Chondrocyte (in vitro differentiated cells): ENCODE results near the gene SFXN5. TPM values are rescaled to one million over a fixed set of nuclear protein-coding genes. Genes with fewer than 3 reads are reported as not detected.
A peak's percentile ranks its signal among the peaks of the same experiment; 100 is the strongest.

ENCODE experiments used
- DNase-seq: peaks from one replicate; pipeline ENCODE4 v3.0.0; 2021; ENCODE audit warnings: mixed read lengths, low spot score
- H3K27ac Mint-ChIP-seq: one replicate; pipeline ENCODE4 v1.8.0; 2021; ENCODE audit warnings: mild to moderate bottlenecking, moderate library complexity, mixed read lengths; ENCODE audit not compliant: unreplicated experiment
- H3K27me3 Mint-ChIP-seq: 2 replicates; pipeline ENCODE4 v1.8.0; 2021; ENCODE audit warnings: low read depth, mixed read lengths
- H3K36me3 Mint-ChIP-seq: 2 replicates; pipeline ENCODE4 v1.8.0; 2021; ENCODE audit warnings: low read depth, mixed read lengths
- H3K4me1 Mint-ChIP-seq: 2 replicates; pipeline ENCODE4 v1.8.0; 2021; ENCODE audit warnings: low read depth, mild to moderate bottlenecking, mixed read lengths
- H3K4me3 Mint-ChIP-seq: one replicate; pipeline ENCODE4 v1.8.0; 2021; ENCODE audit warnings: mild to moderate bottlenecking, moderate library complexity, mixed read lengths; ENCODE audit not compliant: unreplicated experiment
- H3K9me3 Mint-ChIP-seq: 2 replicates; pipeline ENCODE4 v1.8.0; 2021; ENCODE audit warnings: low read depth, mixed read lengths
- total RNA-seq: library from RNA; stranded (reverse); gene quantifications from 3 replicates; pipeline ENCODE4 v1.2.1, GENCODE V29; 2021
- TF ChIP-seq, protein P1 (sequence below): fragments of 200-600 bp; sonication (generic); IDR thresholded peaks from 2 replicates; pipeline ENCODE4 v1.5.0; 2021; ENCODE audit warnings: antibody characterized with exemption, mild to moderate bottlenecking, moderate library complexity

SFXN5 gene
- total RNA-seq, 1 donor from 2014 or later: 10.6 TPM

DNA sequence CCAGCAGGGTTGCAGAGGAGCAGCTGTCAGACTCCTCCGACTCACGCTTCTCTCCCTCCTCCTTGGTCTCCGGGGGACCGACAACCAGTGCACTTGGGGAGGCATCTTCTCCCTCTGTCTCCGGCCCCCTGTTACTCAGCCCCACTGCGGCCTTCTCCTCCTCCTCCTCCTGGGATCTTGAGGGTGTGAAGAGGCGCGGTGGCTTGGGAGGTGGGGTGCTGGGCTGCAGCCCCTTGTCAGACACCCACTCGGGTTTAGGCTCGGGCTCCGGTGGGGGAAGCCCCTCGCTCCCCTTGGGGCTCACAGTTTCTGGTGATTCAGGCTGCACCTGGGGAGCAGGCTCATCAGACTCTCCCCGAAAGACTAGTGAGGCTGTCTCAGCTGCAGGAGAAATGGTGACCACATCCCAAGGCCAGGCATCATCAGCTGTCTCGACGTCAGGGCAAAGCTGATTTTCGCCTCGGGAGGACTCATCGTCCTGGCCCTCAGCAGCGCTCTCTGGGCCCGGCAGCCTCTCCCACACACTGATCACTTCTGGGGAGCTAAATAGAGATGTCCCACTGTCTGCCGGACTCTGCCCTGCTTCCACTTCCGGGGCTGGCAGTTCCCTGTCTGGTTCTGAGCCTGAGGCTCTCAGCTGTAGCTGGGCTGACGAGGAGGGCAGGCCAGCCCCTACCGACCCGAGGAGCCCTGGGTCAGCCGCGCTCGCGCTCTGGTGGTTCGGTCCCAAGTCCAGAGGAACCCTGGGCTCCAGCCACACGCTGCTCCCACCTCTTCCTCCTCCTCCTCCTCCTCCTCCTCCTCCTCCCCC lies 9.0 kb upstream of the SFXN5 start:
- Mint-ChIP-seq H3K27ac (no peak overlapping the region), H3K4me3 (no peak overlapping the region), H3K36me3 (peaks cover 17% of the 10 kb centered on the region), H3K27me3 (no peaks in the 10 kb centered on the region), H3K9me3 (no peaks in the 10 kb centered on the region), H3K4me1 (peaks cover 8% of the 10 kb centered on the region)
- TF ChIP-seq, protein P1, sequence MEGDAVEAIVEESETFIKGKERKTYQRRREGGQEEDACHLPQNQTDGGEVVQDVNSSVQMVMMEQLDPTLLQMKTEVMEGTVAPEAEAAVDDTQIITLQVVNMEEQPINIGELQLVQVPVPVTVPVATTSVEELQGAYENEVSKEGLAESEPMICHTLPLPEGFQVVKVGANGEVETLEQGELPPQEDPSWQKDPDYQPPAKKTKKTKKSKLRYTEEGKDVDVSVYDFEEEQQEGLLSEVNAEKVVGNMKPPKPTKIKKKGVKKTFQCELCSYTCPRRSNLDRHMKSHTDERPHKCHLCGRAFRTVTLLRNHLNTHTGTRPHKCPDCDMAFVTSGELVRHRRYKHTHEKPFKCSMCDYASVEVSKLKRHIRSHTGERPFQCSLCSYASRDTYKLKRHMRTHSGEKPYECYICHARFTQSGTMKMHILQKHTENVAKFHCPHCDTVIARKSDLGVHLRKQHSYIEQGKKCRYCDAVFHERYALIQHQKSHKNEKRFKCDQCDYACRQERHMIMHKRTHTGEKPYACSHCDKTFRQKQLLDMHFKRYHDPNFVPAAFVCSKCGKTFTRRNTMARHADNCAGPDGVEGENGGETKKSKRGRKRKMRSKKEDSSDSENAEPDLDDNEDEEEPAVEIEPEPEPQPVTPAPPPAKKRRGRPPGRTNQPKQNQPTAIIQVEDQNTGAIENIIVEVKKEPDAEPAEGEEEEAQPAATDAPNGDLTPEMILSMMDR: no peak
- DNase-seq: peak; percentile 79

DNA sequence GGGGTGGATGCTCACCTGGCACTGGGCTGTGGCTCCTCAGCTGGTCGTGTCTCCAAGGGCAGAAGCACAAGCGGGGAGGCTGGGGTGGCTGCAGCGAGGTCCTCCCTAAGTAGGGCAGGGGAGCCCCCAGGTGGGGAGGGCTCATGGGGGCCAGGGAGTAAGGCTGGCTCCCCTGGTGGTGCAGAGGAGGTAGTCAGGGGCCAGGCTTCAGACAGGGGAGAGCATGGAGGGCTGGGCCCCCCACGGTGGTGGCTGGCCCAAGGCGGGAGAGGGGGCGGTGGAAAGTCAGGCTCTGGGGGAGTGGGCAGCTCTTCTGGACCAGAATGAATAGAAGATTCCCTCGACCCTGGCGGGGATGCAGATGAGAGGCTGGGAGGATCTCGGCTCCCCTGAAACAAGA lies 8.1 kb upstream of the SFXN5 start:
- peak; percentile 68 for DNase-seq
- Mint-ChIP-seq H3K27ac (no peak overlapping the region), H3K9me3 (no peaks in the 10 kb centered on the region), H3K4me3 (no peak overlapping the region), H3K4me1 (no peaks in the 10 kb centered on the region), H3K27me3 (no peaks in the 10 kb centered on the region), H3K36me3 (peaks cover 18% of the 10 kb centered on the region)
- TF ChIP-seq, protein P1: no peak

DNA sequence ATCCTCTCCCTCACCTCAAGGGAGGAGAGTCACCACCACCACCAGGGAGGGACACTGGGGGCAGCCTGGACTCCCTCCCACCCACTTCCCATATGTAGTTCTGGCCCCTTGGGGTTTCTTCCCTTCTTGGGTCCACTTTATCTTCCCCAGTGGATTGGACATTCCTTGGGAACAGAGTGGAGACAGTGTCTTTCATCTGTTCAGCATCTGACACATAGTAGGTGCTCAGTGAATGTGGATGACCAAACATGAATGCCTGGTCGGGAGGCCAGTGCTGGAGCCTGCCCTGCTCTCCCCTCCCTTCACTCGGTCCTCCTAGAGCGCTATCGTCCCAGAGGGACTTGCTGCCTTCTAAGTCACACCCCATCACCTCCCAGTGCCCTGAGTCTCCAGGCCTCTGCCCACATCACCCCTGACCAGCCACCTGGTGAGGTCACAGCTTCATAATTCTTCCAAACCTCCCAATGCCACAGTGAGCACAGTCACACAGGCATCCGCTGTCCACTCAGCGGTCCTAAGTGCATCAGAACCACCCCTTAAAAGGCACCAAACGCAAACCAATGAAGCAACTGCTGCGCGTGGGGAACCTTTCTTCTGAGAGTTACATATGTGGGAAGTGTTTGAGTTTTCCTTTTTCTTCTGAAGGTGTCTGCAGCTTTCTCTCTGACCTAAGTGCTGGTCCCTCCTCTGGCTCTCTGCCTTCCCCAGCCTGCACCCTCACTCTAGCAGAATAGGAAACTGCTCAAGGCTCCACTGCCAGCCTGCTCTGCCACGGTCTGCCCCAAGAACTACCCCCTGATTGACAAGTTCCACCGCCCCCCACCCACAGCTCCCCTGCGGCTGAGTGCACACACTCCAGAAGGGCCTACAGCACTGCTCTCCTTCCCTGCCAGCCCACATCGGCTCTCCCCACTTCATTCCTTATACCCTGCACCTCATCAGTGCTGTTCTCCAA lies 7.2 kb upstream of the SFXN5 start:
- H3K27ac Mint-ChIP-seq: no peak overlapping the region
- H3K9me3 Mint-ChIP-seq: no peaks in the 10 kb centered on the region
- no peaks in the 10 kb centered on the region for H3K27me3 Mint-ChIP-seq
- peaks cover 19% of the 10 kb centered on the region for H3K36me3 Mint-ChIP-seq
- no peak overlapping the region for H3K4me3 Mint-ChIP-seq
- no peaks in the 10 kb centered on the region for H3K4me1 Mint-ChIP-seq
- TF ChIP-seq, protein P1: no peak
- DNase-seq: peak; percentile 79

DNA sequence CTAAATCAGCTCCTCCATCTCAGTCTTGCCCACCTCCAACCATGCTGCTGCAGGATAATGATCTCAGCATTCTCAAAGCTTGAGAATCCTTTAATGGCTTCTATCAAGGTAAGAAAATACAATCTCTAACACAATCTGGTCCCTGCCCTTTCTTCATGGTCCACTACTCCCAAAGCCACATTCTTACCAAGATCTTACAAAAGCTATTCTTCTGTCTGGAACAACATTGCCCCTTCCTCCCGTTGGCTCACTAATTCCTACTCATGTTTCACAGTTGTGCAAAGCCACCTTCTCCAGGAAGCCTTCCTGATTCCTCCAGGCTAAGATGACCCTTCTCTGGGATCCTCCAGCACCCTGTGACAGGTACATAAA lies 5.9 kb upstream of the SFXN5 start:
- H3K27me3 Mint-ChIP-seq: no peaks in the 10 kb centered on the region
- no peak for DNase-seq
- H3K36me3 Mint-ChIP-seq: peaks cover 19% of the 10 kb centered on the region
- H3K27ac Mint-ChIP-seq: no peak overlapping the region
- H3K9me3 Mint-ChIP-seq: no peaks in the 10 kb centered on the region
- TF ChIP-seq, protein P1: no peak
- no peak overlapping the region for H3K4me3 Mint-ChIP-seq
- H3K4me1 Mint-ChIP-seq: peaks cover 3% of the 10 kb centered on the region

DNA sequence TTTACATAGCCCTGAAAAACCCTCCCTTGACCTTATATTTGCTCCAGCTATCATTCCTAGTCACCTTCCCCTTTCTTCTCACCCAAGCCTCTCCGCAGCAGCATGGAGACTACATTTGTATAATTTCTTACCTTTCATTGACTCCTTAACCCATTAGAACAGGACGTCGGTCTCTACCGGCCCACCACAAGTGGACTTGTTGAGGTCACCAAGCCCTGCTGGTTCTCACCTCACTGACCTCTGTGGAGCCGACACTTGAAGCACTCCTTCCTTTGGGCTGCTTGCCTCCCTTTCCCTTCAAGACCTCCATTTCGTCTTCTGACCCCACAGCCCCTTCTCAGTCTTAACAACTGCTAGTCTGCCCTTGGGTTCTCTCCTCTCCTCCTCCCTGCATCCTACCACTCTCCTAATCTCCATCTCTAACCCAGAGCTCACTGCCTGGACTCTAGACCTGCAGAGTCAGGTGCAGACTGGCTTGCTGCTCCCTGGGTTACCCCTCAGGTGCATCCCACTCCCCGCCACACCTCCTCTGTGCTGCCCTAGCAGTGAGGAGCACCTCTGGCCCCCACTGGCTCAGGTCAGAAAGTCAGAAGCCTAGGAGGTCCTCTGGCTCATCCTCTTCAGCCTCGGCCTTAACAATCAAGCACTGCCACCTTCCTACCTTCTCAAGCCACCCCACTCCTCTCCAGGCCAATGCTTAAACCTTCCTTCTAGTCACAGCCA lies 5.3 kb upstream of the SFXN5 start:
- Mint-ChIP-seq H3K36me3 (peaks cover 19% of the 10 kb centered on the region), H3K27me3 (no peaks in the 10 kb centered on the region), H3K27ac (no peak overlapping the region), H3K4me3 (no peak overlapping the region), H3K4me1 (peaks cover 9% of the 10 kb centered on the region), H3K9me3 (no peaks in the 10 kb centered on the region)
- TF ChIP-seq, protein P1: no peak
- peak; percentile 65 for DNase-seq
